Pancreas (tissue), 10 donors: ENCODE data around the gene GALNT17. TPM values are rescaled to one million over a fixed set of nuclear protein-coding genes. Genes with fewer than 3 reads are reported as not detected.

Experiments
- ATAC-seq, 4 donors: fragments of 200-7000 bp; cut with Tn5 transposase; one replicate each; pipeline versions ENCODE4 v1.8.0 to v1.9.1; 2020; ENCODE audit warnings: mild to moderate bottlenecking in 4 of 4, moderate library complexity in 4 of 4
- DNase-seq, 6 donors: peaks; one replicate each; pipeline ENCODE4 v3.0.0-alpha.2; 2020
- FAIRE-seq: peaks from 2 replicates; lab custom pipeline; 2012; peaks lifted over from hg19 to GRCh38; lab: Jason Lieb, UNC
- H3K27ac ChIP-seq, 4 donors: fragments of 200-600 bp; sonication (generic); 1 replicate in 3 of 4; 2 replicates in 1 of 4; pipeline versions ENCODE4 v1.5.0 to v1.8.0; 2020
- H3K27me3 ChIP-seq, 4 donors: fragments of 200-600 bp; one replicate each; pipeline ENCODE4 v1.8.0; 2021
- H3K36me3 ChIP-seq, 3 donors: fragments of 200-600 bp; sonication (generic) in 1 of 3; one replicate each; pipeline versions ENCODE4 v1.5.0 to v1.8.0; 2020 to 2021
- H3K4me1 ChIP-seq, 3 donors: fragments of 200-600 bp; one replicate each; pipeline ENCODE4 v1.8.0; 2021
- H3K4me3 ChIP-seq, 4 donors: fragments of 200-600 bp; sonication (generic) in 2 of 4; one replicate each; pipeline versions ENCODE4 v1.5.0 to v1.8.0; 2020 to 2021
- H3K9me3 ChIP-seq, 4 donors: fragments of 200-600 bp; one replicate each; pipeline ENCODE4 v1.8.0; 2021
- CTCF ChIP-seq, 4 donors: fragments of 200-600 bp; sonication (generic) in 3 of 4; IDR thresholded peaks; one replicate each; pipeline versions ENCODE4 v1.5.0 to v1.8.0; 2021; ENCODE audit warnings: antibody characterized with exemption in 4 of 4
- WGBS, 2 donors: extraction: QIAGEN DNeasy Blood & Tissue Kit; methylation state at CpG; one replicate each; pipeline ENCODE4 v1.1.7; 2013; 5-methylcytosine and 5-hydroxymethylcytosine counted together
- intact Hi-C, 3 donors: fragments of 100-400 bp; cut with DNase I; formaldehyde crosslinking; loops; one replicate each; pipeline versions ENCODE4 v1.11.1 to v1.14.2; 2022
- polyA plus RNA-seq, 2 donors: library from polyadenylated mRNA; stranded (reverse); fragments of 200-250 nt; gene quantifications; one replicate each; pipeline ENCODE4 v1.2.3, GENCODE V29; 2013
- total RNA-seq, 6 donors: library from RNA; stranded (reverse); fragmentation: NEBNext Ultra II Directional in 4 of 6; extraction: Animal tissue kit (Norgen Biotek cat#: 25700) in 4 of 6; gene quantifications; one replicate each; pipeline versions ENCODE4 v1.2.1 to v1.2.4, GENCODE V29; 2021 to 2023
- donor health status: healthy with polysubstance abuse.
- donor health status: DM: no; HTN: no; CAD: no; lungs with moderate emphysema.
- donor health status: DM: no; HTN: no; CAD: no.
- donor health status: control.
- donor health status: control.
- donor health status: Bipolar disorder and iron deficiency.
- donor health status: DM: yes; HTN: yes; CAD: no.
- donor health status: DM: no; HTN: no; CAD: no.
- donor health status: DM: no; HTN: no; CAD: no.
- donor health status: DM: yes; HTN: yes; CAD: no.

Gene GALNT17
- total and polyA plus RNA-seq, 8 donors = 0.70 to 4.6 (median 2.9) TPM

DNA sequence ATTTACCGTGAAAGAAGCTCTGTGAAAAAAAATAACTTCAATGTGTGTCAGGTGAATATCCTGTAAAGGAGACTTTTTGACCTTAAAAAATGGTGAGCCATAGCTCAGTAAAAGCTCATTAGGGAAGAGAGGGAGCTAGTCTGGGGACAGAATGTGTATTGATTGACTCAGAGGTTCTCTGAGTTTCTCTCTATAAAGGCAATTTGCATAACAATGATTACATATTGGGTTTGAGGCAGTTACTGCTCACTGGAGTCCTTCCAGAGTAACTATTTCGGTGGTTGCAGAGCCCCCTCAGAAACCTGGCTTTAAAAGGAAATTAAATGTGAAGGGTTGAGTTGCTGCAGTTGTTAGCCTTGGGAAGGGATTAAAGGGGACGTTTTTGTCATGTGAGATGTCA lies 181.6 kb downstream of the GALNT17 start:
- no peak for DNase-seq
- 30 to 33% methylated on average over 3 of the region's 3 CpGs for WGBS, 2 donors
- intact Hi-C loops = no loop called here
- ATAC-seq = peak in 1 of 4 donors; percentile 28
- no peaks in the 10 kb centered on the region for H3K9me3 ChIP-seq
- no peak overlapping the region for H3K27ac ChIP-seq
- no peaks in the 10 kb centered on the region for H3K36me3 ChIP-seq
- FAIRE-seq = no peak
- no peaks in the 10 kb centered on the region for H3K27me3 ChIP-seq
- TF ChIP-seq CTCF (IDR thresholded peaks at IDR 0.05) = no peak
- no peaks in the 10 kb centered on the region for H3K4me1 ChIP-seq
- no peak overlapping the region for H3K4me3 ChIP-seq

DNA sequence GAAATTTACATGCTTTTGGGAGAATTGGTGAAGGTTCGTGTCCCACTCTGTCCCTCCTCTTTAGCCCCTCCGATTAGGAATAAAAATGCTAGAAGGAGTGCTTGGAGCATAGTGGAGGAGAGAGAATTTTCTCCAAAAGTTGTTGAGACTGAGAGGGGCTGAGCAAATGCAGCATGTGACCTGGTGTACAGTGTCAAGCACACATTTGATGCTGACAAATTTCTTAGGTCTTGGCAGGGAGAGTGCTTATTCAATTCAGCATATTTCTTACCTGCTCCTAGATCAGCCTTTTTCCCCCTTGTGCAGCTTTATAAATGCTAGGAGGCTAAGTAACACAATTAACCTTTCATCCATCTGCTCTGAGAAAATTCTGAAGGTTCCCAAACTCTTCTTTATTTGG lies 189.0 kb downstream of the GALNT17 start:
- 72 to 73% methylated on average over 2 of the region's 2 CpGs for WGBS, 2 donors
- no peak for DNase-seq
- no peaks in the 10 kb centered on the region for H3K4me1 ChIP-seq
- no peak overlapping the region for H3K27ac ChIP-seq
- H3K4me3 ChIP-seq = no peak overlapping the region
- no peak for TF ChIP-seq CTCF (IDR thresholded peaks at IDR 0.05)
- no peaks in the 10 kb centered on the region for H3K36me3 ChIP-seq
- H3K27me3 ChIP-seq = no peaks in the 10 kb centered on the region
- intact Hi-C loops = no loop called here
- FAIRE-seq = no peak
- H3K9me3 ChIP-seq = no peaks in the 10 kb centered on the region
- no peak for ATAC-seq

DNA sequence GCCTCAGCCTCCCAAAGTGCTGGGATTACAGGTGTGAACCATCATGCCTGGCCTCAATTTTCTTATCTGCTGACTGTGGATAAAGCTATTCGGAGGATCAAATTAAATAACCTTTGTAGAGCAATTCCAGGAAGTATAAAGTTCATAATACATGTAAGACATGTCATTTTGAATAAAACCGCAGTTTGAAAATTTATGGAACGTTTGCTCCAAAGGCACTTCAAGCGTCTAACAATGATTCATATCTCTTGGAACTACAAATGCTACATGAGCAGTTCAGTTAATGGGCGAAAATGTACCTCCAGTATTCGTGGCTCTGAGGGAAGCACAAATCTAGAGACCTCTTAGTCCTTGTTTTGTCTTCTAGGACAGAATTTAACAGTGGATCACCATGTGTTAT lies 190.3 kb downstream of the GALNT17 start:
- ATAC-seq (no peak), DNase-seq (no peak), FAIRE-seq (no peak)
- no peaks in the 10 kb centered on the region for H3K36me3 ChIP-seq
- H3K9me3 ChIP-seq = no peaks in the 10 kb centered on the region
- intact Hi-C loops = no loop called here
- no peaks in the 10 kb centered on the region for H3K27me3 ChIP-seq
- no peak overlapping the region for H3K4me3 ChIP-seq
- WGBS, 2 donors = 72 to 86% methylated on average over 6 of the region's 6 CpGs
- H3K4me1 ChIP-seq = no peaks in the 10 kb centered on the region
- TF ChIP-seq CTCF (IDR thresholded peaks at IDR 0.05) = no peak
- H3K27ac ChIP-seq = no peak overlapping the region

DNA sequence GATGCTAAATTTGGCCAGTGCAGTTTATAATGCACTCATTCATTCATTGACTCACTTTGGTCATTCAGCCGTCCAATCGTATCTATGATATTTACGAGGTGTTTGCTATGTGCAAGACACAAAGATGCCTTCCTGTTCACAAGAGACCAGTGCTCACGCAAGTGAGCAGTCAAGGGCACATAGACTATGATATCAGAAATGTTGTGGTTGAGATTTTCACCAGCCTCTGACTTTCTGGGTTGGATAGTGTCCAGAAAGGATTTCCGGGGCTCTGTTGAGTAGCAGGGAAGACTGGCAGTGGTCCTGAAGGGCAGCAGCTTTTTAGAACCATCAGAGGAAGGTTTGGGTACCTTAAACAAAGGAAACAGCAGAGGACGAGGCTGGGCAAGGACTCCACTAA lies 191.8 kb downstream of the GALNT17 start:
- intact Hi-C loops = no loop called here
- no peak for ATAC-seq
- H3K36me3 ChIP-seq = no peaks in the 10 kb centered on the region
- no peaks in the 10 kb centered on the region for H3K4me1 ChIP-seq
- no peak overlapping the region for H3K27ac ChIP-seq
- no peaks in the 10 kb centered on the region for H3K27me3 ChIP-seq
- H3K4me3 ChIP-seq = no peak overlapping the region
- FAIRE-seq = no peak
- H3K9me3 ChIP-seq = no peaks in the 10 kb centered on the region
- TF ChIP-seq CTCF (IDR thresholded peaks at IDR 0.05) = no peak
- 82% methylated on average over 6 of the region's 6 CpGs for WGBS, 2 donors
- DNase-seq = no peak

DNA sequence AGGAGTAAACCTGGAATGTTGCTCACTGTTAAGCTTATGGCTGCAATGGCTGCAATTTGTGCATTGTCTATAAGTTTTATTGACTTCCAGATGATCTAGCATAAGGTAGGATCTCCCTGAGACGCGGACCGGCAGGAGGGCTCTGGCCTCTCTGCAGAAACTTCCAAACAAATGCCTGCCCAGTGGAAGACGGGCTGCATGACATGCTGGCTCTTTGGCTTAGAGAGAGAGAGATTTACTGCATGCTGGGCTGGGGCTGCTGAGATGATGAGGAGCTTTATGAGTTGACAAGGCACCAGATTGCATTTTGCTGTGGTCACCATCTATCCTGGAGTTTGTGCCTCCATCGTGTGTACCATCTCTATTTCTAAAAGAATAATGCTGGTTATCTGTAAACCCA lies 193.2 kb downstream of the GALNT17 start:
- intact Hi-C loops = no loop called here
- Histone ChIP-seq H3K4me1 (no peaks in the 10 kb centered on the region), H3K4me3 (no peak overlapping the region), H3K9me3 (no peaks in the 10 kb centered on the region), H3K27me3 (no peaks in the 10 kb centered on the region), H3K36me3 (no peaks in the 10 kb centered on the region), H3K27ac (no peak overlapping the region)
- FAIRE-seq (no peak), DNase-seq (no peak), ATAC-seq (no peak)
- WGBS, 2 donors = 74 to 82% methylated on average over 5 of the region's 5 CpGs
- TF ChIP-seq CTCF (IDR thresholded peaks at IDR 0.05) = no peak
